CD4-positive, alpha-beta T cell treated with Interleukin-12 subunit alpha and Interleukin-12 subunit beta, for 1 hour (primary cell): ENCODE measurements around the gene UBE2E2.
A peak's percentile ranks its signal among the peaks of the same experiment; 100 is the strongest.

Source experiments
- DNase-seq: peaks from one replicate; pipeline ENCODE4 v3.0.0-alpha.2; 2020

Gene UBE2E2

DNA sequence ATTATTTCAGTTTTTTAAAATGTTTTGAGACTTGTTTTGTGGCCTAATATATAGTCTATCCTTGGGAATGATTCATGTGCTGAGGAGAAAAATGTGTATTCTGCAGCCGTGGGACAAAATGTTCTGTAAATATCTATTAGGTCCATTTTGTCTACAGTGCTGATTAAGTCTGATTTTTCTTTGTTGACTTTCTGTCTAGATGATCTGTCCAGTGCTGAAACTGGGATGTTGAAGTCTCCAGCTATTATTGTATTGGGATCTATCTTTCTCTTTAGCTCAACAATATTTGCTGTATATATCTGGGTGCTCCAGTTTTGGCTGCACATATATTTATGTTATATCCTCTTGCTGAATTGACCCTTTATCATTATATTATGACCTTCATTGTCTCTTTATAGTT lies 85.2 kb downstream of the UBE2E2 start:
- DNase-seq: no peak

DNA sequence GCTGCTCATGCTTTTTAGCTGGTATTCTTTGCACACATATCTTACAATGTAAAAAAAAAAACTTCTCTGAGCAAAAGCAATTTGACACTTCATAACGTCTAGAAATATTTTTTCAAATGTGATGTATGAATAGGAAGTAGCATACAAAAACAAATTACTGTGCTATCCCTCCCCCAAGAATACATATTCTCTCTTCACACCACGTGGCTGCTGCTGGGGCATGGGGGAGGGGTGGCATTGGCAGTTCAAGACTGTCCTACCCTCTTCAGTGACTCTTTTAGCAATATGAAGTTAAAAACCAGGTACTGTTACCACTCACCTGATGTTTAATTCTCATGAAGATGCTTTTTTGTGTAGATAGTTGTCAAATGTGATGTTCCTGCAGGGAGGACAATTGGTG lies 85.6 kb downstream of the UBE2E2 start:
- DNase-seq: no peak

DNA sequence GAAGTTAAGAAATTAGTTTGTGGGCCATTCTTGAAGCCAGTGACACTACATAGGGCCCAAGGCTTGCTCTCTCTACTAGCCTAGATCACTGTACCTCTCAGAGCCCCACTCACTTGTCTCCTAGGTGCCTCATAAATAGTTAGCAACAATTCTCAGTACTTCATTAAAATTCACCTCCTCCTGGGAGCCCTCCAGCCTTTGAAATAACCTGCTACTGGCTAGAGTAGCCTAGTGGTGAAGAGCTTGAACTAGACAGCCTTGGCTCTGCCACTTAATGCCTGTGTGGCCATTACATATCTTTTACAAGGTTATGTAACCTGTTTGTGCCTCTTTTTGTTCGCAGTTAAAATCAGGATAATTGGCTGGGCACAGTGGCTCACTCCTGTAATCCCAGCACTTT lies 89.3 kb downstream of the UBE2E2 start:
- no peak for DNase-seq

GRCh38 chr3:23294770-23295387 lies 91.8 kb downstream of the UBE2E2 start:
- DNase-seq: no peak

DNA sequence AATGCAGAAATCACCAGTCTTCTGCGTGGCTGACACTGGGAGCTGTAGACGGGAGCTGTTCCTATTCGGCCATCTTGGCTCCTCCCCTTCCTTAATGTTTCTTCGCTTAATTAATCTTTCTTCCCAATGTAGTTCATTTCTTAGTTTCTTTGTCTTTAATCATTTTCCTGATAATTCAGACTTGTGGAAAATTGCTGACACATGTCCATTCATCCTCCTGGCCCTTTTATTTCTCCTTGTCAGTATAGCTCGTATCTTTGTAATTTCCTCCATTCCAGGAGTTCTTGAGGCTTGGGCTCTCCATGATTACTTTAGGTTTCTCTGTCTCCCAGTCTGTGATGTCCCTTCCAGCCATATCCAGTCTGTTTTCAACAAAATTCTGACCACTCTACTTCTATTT lies 98.7 kb downstream of the UBE2E2 start:
- DNase-seq: no peak

DNA sequence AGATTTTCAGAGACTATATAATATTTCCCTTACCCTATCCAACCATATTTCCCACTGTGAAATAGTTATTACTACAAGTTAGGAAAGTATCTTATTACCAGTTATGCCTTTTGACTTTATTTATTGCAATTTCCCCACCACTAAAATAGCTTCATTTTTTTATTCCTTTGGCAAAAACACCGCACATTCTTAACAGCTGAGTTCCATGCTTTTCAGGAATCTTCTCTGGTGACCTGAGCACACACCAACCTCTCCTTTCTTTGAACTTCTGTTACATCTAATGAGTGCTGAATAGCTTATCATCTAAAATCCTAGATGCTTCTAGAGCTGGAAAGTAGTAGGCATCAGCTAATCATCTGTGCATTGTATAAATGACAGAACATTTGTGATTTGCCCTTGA lies 99.1 kb downstream of the UBE2E2 start:
- DNase-seq: no peak

DNA sequence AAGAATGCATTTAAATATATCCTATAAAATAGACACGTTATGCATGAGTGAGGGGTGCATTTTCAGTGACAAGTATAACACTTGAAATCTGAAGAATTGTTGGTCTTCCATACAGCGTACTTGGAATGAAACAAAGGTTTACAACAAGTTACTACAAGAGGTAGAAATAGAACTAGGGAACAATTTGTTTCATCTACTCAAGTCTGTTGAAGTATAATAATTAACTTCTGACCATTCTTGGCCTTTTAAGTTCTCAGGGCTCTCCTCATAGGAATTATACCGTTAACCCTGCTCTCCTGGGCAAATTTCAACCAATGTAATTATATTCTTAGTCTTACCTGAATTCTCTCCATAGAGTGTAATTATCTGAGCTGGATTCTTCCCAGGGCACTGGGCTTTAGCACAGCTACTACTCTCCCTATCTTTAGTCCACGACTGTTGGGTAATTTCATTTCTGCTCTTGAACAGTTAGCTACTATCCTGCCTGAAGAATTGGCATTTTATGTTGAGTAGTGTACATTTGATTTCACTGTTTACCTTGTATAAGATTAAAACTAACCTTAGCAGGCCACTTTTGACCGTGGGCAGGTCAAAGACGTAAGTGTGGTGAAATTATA lies 100.6 kb downstream of the UBE2E2 start:
- no peak for DNase-seq

DNA sequence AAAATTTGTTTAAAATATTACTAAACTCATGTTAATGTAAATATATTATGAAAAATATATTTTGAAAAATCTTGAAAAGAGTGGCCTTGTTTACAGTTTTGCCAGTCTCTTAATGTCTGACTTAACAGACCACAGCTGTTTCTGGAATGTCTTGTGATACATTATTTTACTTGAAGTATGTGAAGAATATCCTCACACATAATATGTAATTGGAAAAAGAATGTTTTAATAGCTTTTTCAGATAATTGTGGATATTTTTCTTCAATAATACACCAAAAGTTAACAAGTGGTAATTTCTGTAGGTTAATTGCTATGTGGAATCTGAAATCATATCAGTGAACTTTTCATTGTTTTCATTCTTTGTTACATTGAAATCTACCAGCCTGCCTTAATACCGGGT lies 101.3 kb downstream of the UBE2E2 start:
- DNase-seq: no peak

DNA sequence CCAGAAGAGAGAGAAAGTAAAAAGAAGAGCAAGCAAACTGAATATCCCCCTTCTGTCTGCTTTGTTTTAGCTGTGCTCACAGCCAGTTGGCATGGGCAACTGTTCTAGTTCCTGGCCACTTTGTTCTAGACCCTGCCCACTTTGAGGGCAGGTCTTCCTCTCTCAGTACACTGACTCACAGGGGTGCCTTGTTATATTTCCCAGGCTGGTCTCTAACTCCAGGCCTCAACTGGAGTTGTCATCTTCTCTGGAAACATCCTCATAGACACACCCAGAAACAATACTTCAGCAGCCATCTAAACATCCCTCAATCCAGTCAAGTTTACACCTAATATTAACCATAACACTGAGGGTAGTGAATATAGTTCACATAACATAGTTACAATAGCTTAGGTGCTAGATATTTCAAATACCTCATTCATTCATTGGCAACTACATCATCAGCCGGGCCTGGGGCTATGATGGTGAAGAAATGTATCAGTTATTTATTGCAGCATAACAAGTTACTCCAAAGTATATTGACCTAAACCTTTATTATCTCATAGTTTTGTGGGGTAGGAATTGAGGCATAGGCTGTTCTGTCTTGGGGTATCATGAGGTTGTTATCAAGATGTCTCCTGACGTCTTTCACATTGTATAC lies 106.0 kb downstream of the UBE2E2 start:
- no peak for DNase-seq

- DNase-seq: no peak
Measured at GRCh38 chr3:23312866-23313265, 109.7 kb downstream of the UBE2E2 start.

DNA sequence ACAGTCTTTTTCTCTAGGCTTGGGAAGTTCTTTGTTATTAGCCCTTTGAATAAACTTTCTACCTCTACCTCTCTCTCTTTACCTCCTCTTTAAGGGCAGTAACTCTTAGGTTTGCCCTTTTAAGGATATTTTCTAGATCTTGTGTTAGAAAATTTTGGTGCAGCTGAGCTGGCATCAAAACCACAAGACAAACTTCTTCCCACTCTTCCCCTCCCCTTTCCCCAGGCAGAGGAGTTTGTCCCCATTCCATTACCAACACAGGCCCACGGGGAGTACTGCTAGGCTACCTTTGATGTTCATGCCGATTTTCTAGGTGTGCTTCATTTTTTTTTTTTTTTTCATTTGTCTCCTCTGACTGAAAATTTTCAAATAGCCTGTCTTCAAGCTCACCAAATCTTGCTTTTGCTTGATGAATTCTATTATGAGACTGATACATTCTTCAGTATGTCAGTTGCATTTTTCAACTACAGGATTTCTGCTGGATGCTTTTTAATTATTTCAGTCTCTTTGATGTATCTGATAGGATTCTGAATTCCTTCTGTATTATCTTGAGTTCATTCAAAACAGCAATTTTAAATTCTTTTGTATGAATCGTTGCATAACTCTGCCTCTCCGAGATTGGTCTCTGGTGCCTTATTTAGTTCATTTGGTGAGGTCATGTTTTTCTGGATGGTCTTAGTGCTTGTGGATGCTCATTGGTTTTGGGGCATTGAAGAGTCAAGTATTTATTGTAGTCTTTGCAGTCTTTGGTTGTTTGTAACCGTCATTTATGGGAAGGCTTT lies 112.0 kb downstream of the UBE2E2 start:
- DNase-seq: no peak

DNA sequence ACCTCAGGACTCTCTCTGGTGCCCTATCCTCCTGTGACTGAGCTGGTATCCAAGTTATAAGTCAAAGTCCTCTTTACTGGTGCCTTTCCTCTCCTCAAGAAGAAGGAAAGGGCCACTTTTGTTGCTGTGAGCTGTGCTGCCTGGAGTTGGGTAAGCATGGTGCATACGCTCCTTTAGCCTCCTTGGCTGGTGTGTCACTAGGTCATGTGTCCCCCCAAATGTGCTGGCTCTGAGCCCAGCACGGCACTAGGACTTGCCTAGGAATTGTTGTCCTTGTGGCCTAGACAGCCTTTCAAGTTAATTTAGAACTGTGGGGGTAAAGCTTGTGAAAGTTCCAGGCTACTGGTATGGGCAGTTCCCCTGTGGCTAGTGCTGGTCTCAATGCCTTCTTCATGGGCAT lies 113.8 kb downstream of the UBE2E2 start:
- no peak for DNase-seq

GRCh38 chr3:23319366-23320312 lies 116.5 kb downstream of the UBE2E2 start:
- no peak for DNase-seq

- no peak for DNase-seq
Measured at GRCh38 chr3:23320586-23321570, 117.8 kb downstream of the UBE2E2 start.

DNA sequence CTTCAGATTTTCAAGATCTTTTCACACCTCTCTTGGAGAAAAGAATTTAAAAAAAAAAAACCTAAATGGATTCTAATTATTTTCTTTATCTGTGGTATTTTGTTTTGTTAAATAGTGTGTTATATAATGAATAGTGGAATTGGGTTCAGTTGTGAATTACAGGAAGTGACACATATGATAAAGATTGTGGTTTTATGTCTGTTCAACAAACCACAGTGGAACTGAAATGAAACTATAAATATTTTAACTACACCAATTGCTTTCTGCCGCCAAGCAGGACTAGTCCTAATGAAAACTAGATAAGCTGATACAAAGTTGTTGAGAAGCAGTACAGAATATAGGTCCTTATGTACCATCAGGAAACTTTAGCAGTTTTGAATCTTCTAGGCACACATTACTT lies 121.6 kb downstream of the UBE2E2 start:
- DNase-seq: peak; percentile 19

- DNase-seq: no peak
Measured at GRCh38 chr3:23325466-23326065, 122.4 kb downstream of the UBE2E2 start.

GRCh38 chr3:23329471-23330105 lies 126.5 kb downstream of the UBE2E2 start:
- no peak for DNase-seq

GRCh38 chr3:23330568-23330967 lies 127.4 kb downstream of the UBE2E2 start:
- DNase-seq: no peak

DNA sequence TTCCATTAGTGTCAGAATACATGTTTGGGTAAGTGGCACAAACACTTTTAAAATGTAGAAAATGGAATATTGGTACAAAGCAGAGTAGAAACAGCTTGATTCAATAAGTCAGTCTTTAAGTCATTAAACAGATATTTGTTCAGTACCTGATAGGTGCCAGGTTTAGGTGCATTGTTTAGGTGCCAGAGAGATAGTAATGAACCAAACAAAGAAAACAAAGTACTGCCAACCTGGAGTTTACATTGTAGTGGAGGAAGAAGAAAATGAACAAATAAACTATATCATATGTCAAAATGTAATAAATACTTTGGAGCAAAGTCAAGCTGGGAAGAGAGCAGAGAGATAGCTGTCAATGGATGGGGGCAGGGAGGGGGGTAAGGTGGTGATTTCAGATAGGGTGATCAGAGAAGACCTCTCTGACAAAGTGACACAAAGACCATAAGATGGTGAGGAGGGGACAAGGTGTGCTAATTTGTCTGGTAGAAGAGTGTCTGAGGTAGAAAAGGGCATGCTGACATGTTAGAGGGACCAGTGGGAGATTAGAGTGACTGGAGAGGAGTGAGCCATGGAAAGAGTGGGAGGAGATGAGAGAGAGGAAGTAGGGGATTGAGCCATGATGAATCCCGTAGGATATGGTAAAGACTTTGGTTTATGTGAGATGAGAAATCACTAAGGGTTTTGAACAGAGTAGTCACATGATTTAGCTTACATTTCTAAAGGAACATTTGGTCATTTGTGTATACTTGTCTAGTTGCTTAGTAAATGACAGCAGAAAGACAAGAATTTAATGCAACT lies 128.2 kb downstream of the UBE2E2 start:
- no peak for DNase-seq

GRCh38 chr3:23333633-23334032 lies 130.5 kb downstream of the UBE2E2 start:
- no peak for DNase-seq
